T-helper 2 cell (primary cell): ENCODE results near the gene VAC14.
"Not testable (repeated sequence)": the region's sequence is repeated elsewhere in the genome, so short reads cannot be mapped to it uniquely, and the experiment has no call there.

Source experiments
- DNase-seq, 5 experiments: peaks; one replicate each; pipeline versions ENCODE4 v3.0.0 to v3.0.0-alpha.2; 2012 to 2022
- total RNA-seq, 2 donors: gene quantifications; one replicate each; lab custom pipeline; 2026; lab: John Stamatoyannopoulos, UW

VAC14 gene
- 29.0 to 30.5 reads per million in 2 donors for total RNA-seq

- DNase-seq = peak; percentile 93 to 96 (median 95)
These were observed at the start of gene VAC14 for GRCh38 chr16:70800781-70801480. TSS of gene VAC14 (minus strand) at chr16:70801158. CDS start at chr16:70800900, 258 bp downstream.

DNA sequence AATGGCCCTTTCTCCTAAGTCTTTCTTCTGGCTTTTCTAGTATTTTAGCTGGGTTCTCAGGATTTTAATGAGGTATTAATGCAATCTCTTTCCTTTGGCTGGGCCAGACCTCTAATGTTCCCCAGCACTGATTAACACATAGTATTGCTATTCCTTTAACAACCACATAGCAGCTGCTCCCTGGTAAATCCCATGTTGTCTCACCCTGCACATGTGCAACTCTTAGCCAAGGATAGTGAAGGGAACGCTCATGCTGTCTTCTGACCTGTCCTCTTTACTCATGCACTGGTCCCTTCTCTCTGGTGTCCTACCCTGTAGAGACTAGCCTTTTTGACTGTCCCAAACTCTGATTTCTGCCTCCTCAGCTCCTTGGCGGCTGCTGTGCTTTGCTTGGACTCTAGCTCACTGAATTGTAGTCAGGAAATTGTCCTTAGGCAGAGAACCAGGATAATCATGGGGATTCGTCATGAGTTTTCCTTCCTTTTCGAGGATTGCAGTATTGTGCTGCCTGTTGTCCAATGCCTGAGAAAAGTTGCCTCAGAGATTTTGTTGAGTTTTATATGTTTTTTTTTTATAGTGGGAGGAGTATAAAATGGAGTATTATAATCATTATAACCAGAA, 22.6 kb upstream of the VAC14 start:
- not testable (repeated sequence) for DNase-seq

DNA sequence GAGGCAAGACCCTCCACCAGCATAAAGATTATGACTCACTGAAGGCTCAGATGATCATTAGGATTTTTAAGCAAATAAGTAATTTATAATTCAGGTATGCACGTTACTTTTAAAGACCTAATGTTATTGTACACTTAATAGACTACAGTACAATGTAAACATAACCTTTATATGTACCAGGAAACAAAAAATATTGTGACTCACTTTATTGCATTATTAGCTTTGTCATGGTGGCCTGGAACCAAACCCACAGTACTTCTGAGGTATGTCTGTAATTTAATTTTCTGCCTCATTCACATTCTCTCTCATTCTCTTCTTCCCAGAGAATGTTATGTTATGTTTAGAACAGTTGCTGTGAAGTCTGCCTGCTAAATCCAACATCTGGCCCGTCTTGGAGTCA, 21.8 kb upstream of the VAC14 start:
- not testable (repeated sequence) for DNase-seq

DNA sequence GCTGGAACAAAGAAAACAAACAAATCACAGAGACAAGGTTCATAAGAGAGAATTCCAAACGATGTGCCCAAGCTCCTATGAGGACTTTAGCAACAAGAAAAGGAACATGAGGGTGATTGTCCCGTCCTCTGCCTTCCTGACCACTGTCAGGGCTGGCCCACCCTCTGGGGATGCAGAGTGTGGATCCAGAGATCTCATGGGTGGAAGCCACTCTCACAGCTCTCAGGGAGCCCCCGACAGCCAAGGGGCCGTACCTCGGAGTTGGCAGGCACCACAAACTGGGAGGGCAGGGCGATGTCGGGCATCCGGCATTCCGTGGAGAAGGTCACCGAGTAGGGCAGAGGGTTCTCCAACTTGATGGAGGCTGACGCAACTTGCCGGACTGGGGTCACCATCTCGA, 17.1 kb upstream of the VAC14 start:
- not testable (repeated sequence) for DNase-seq

GRCh38 chr16:70809392-70810060, 8.6 kb upstream of the VAC14 start:
- no peak for DNase-seq

- DNase-seq = no peak
These were observed 7.4 kb upstream of the VAC14 start for GRCh38 chr16:70808371-70808770.

GRCh38 chr16:70805787-70806186, 4.8 kb upstream of the VAC14 start:
- no peak for DNase-seq

- no peak for DNase-seq
These were observed 4.4 kb upstream of the VAC14 start for GRCh38 chr16:70805380-70805779.

DNA sequence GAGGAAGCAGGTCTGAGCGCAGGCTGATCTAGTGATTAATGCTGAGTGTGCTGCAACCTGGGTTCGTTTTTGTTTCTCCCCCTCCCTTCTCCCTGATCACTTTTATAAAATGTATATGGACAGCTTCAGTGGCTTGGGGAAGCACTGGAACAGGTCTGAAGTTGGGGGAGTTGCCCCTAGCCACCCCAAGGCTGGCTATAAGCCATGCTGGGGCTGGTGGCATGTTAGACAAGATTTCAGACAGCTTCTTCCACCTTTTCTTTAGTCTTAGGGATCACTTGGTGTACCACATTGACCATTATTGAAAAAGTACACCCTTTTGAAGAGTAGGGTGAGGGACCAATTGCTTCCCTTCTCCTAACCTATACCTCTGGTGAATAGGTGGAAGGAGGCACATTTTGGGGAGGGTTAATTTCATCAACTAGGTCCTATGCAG, 3.8 kb upstream of the VAC14 start:
- no peak for DNase-seq

GRCh38 chr16:70804153-70804733, 3.3 kb upstream of the VAC14 start:
- DNase-seq = no peak

GRCh38 chr16:70803319-70803718, 2.4 kb upstream of the VAC14 start:
- no peak for DNase-seq

DNA sequence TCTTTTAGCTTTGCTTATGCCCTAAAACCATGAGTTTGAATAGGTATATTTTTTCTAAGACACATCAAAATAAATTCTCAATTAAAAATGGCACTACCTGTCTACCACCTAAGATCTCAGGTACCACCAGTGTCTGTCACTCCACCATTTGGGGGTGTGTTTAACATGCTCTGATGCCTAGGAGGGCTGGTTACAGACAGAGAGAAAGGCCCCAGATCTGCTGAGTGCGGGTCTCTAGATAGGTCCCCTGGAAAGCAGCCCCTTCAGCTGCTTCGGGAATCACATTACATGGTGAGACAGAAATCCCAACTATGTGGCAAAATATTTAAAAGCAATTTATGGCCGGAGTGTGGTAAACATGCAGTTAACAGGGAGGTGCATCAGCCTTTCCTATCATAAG, 653 bp upstream of the VAC14 start:
- no peak for DNase-seq

DNA sequence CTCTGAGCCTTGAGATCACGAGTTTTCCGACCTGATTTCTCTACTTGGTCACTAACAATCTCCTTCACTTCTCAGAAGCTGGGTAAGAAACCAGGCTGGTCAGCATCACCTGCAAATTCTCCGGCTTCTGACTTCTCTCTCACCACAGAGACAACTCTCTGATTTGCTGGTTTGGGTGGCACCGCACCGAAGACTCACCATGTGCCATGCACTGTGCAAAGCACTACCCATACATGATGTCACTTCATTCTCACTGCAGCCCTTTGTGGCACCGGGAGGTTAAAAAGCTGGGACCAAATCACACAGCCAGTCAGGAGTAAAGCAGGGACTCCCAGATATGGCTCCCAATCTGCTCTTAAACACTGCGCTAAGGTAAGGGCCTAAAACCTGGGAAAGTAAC, 647 bp downstream of the VAC14 start:
- DNase-seq = peak in 1 of 5 experiments; percentile 33

- no peak for DNase-seq
These were observed 4.7 kb downstream of the VAC14 start for GRCh38 chr16:70796301-70796700.

DNA sequence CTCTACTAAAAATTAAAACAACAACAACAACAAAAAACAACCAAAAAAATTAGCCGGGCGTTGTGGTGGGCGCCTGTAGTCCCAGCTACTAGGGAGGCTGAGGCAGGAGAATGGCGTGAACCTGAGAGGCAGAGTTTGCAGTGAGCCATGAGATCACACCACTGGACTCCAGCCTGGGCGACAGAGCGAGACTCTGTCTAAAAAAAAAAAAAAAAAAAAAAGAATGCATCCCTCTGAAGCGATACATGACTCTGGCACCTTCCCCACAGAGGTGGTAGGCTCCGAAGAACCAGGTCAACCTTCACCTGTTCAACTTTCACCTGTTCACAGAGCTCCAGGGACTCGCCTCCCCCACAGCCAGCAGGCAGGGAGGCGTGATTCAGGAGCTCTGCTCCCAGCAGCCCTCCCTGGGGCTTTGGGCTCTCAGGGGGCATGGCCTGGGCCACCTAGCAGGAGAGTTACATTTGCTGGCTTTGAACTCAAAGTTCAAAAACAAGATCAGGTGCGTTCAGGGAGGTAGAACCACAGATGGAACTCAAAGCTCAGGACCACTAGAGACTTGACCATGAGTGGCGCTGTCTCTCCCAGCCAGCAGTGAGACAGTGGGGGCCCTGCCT, 5.6 kb downstream of the VAC14 start:
- no peak for DNase-seq

GRCh38 chr16:70793851-70794502, 7.0 kb downstream of the VAC14 start:
- DNase-seq = no peak

- no peak for DNase-seq
These were observed 10.1 kb downstream of the VAC14 start for GRCh38 chr16:70790815-70791214.

- DNase-seq = no peak
These were observed 11.1 kb downstream of the VAC14 start for GRCh38 chr16:70789595-70790447.

DNA sequence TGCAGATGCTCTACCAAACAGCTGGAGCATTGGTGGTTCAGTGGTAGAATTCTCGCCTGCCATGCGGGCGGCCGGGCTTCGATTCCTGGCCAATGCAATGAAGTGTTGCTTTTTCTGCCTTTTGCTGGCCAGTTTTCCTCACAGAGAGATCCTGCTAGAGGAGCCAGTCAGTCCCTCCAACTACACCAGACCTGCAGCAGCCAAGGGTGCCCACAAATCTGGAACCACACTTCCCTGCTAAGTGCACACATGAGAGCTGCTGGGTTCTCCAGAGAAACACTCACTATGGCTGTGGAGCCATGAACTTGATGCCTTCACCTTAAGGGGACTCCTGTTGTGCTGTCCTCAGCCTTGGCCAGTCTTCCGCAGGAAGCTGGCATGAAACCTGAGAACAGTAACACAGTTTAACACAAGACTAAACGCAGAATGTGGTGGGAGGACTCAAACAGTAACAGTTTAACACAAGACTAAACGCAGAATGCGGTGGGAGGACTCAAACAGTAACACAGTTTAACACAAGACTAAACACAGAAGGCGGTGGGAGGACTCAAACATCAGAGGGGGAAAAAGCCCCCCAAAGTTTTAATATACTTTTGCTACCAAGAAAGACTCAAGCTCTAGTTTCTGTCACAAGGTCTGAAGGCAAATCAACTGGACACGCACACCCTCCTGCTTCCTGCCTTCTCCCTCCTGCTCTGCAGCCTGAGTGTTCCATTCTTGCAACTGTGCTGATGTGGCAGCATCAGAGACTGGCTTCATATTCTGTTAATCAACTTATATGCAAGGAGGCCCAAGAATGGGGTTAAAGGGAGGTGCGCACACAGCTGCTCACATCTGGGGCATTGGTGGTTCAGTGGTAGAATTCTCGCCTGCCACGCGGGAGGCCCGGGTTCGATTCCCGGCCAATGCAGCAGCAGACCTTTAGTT, 12.0 kb downstream of the VAC14 start:
- DNase-seq = no peak

DNA sequence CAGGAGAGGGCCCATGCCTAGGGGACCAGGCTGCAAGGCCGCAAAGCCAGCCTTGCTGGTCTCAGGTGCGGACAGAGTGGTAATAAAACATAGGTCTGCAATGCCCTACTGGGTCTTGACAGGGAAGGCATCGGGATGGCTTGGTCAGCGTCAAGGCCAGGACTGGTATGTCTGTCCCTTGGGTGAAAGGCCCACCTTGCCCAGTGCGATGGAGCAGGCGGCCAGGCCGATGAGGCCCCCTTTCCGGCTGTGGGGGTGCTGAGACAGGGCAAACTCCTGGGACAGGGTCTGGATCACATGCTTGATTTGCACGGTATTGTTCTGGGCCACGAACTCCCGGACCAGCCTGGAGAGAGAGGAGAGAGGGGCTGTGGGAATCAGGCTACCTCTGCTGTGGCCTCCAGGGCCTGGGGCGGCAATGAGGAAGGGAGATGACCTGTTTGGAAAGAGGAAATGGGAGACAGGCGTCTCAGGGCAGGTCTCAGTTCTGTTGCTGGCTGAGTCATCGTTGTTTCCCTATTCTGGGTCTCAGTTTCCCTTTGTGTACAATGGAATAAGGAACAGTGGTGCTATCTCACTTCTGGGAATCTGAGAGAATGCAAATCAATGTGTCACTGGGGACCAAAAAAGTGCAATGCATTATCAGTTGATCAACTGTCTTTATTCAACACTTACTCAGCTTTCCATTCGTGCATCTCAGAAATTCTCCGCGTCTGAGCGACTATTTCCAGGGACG, 14.8 kb downstream of the VAC14 start:
- no peak for DNase-seq
